HG02678 (cell line): ENCODE results near the gene LY6G6F.

Source experiments
- ATAC-seq: cut with Tn5 transposase; IDR thresholded peaks from one replicate; pipeline ENCODE4 v1.9.1; 2021; ENCODE audit warnings: mild to moderate bottlenecking, moderate library complexity; ENCODE audit not compliant: unreplicated experiment

Gene LY6G6F

DNA sequence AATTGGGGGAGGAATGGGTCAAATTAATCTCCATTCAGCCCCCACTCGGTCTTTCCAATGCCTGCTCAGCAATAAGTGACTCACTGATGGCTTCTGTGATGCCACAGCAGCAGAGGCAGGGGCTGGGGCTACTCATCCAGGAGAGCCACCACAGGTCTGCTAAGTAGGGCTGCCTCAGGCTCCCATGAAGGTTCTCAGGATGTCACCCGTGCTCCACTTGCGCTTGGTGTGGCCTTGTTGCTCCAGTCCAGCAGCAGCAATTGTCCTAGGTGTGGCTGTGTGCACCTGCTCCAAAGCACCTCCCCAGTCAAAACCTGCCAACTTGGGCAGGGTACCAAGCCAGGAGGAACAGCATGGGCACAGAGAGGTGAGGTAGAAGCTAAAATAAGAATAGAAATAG is 15.5 kb downstream of the LY6G6F start:
- ATAC-seq: no peak

DNA sequence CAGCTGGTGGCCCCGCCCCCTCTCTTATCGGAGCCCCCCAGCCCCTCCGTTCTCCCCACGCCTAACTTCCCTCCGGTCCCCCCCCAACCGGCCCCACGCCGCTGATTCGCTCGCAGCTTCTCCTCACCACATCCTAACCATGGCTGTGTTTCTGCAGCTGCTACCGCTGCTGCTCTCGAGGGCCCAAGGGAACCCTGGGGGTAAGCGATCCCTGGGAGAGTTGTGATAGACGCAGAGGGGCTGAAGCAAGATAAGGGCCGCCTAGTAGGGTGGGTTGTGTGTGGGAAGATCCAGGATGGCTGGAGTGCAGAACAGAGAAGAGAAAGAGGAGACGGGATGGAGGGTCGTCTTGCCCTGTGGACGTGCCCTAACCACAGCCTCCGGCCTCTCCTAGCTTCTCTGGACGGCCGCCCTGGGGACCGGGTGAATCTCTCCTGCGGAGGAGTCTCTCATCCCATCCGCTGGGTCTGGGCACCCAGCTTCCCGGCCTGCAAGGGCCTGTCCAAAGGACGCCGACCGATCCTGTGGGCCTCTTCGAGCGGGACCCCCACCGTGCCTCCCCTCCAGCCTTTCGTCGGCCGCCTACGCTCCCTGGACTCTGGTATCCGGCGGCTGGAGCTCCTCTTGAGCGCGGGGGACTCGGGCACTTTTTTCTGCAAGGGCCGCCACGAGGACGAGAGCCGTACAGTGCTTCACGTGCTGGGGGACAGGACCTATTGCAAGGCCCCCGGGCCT is 16.7 kb downstream of the LY6G6F start, which contains the start of gene MPIG6B:
TSS of gene MPIG6B (plus strand) at position 129 of the 735 bp plus-strand sequence. CDS start at position 140, 11 bp downstream.
- ATAC-seq: no peak

DNA sequence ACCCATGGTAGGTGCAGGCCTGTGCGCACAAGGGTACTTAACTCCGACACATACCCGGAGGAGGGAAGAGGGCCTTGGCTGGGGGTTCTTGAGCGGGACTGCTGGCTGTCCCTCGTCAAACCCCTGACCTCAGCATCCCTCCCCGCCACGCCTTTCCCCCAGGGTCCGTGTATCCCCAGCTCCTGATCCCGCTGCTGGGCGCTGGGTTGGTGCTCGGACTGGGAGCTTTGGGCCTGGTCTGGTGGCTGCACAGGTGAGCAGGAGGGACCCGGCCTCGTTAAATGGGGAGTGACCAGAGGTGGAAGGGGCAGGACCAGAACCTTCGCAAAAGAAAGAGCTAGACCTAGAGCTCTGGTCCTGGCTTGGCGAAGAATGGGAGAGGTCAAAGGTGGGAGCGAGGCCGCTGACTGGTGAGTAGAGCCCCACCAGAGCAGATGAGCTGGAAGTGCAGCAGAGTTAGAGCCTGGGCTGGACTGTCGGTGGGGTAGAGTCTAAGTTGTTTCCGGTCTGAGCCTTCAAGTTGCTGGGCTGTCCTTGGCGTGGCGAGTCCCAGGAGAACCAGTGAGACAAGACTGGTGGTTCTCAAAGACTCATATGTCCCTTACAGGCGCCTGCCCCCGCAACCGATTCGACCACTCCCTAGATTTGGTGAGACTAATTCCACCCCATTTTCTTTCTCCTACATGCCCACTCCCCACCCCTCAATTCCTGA is 17.5 kb downstream of the LY6G6F start:
- ATAC-seq: no peak

DNA sequence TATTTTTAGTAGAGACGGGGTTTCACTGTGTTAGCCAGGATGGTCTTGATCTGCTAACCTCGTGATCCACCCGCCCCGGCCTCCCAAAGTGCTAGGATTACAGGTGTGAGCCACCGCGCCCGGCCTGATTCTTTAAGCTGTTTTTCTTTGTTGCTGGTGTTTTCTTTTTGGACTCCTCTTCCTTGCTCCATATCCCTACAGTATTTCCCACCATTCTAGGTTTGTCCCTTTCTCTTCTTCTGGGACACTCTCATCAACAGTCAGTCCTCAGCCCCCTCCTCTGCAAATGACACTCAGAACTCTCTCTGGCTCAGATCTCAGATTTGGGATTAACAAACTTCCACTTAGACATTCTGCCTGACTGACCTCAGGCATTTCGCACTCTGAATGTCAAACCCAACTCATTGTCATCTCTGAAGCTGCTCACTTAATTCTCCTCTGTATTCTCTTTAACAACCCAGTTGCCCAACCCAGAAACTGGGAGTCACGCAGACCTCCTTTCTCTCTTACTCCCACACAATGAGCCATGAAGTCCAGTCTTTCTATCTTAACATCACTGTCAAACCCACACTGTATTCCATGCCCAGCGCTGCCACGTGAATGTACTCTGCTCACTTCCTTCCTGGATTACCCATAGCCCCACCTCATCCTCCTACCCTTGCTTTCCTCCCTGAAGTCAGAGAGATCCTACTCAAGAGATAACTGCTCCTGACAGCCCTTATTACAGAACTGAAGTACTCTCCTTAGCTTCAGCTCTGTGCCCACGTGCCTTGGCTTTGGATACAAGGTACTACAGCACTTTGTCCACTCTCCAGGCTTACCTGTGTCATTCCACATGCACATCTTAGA is 19.1 kb downstream of the LY6G6F start:
- ATAC-seq: no peak

DNA sequence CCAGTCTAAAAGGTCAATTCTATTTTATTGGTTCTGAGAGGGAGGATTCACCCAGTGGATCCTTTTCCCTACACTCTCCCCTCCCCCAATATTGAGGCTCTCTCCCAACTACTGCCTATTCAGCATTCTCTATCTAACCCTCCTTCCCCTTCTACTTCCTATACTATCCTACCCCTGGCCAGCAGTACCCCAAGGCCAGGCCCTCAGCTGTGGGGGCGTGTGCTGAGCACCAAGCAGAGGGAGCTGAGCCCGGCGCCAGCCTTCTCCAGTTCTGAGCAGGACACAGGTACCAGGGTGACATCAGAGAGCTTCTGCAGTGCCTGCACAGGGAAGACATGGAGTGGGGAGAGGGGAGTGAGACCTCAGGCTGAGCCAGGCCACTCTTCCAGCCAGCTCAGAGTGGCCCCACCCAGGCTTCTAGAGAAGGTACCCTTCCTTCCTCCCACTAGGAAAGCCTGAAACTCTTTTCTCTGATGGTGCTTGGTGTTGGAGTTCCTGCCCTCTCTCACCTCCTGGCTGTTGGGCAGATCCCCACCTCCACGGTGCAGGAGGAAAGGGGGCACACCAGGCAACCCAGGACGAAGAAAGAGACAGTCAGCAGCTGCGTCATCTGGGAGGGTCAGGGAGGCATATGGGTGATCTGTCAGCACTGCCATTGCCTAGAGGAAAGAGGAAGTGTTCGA is 20.5 kb downstream of the LY6G6F start:
- ATAC-seq: peak; percentile 51

DNA sequence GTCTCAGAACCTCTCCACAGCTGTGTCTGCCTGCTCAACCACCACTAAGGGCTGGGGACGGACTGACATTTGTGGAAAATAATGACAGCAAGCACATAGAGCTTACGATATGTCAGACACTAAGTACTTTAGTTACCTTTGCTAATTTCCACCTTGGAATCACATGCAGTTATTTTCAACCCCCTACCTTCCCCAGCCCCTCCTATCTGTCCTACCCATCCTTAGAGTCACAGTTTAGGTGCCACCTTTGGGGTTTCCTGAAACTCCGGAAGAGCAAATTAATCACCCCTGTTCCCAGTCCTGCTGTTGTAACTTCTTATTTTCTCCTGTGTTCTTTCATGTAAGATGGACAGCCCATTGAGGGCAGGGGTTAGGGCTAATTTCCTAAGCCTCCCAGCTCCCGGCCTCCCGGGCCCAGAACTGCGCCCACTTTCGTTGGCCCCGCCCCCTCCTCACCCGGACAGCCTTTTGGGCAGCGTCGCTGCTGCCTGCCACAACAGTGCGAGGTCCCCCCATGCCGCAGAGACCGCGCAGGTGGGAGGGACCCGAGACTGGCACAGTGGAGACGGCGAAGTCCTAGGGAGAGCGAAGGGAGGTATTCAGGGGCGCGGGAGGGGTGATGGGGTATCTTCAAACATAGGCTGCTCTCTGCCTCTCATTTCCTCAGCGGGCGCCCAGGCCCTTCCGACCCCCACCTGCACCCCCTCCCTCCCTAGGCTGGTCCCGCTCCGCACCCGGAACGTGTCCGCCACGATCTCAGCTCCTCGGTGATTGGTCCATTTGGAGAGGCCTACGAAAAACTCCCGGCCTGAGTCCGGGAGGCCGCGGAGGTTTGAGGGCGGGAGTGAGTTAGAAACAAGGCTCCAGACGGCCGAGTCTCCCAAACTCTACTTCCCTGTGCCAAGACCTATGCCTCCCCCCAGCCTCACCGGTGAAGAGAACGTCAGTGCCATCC is 21.3 kb downstream of the LY6G6F start:
- no peak for ATAC-seq

DNA sequence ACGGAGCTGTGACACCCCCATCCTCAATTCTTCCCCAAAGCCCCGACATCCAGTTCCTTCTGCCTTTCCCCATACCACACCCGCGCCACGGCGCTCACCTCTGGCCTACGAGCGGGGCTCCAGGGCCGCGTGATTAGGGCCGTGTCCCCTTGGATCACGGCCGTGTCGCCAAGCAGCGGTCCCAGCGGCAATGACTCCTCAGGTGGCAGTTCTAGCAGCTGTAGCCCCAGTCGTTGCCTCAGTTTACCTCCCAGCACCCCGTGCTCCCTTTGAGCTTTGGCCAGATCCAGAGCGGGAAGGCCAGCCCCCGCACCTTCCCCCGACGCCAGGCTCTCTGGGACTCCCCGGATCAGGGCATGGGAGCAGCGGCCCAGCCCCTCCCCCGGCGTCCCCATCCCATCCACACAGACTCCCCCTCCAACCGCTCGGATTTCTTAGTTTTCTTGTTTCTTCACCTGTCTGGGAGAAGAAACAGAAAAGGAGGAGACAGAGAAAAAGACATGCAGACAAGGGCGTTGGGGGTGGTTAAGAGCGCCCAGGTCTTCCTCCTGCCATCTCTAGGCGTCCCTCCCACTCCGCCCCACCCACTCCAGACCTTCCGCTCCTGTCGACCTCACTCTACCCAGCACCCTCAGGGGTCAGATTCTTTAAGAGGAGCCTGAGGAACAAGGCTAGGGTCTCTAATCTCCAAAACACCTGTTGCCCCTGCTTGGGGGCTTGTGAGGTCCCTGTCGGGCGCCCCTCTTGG is 22.3 kb downstream of the LY6G6F start, which contains the start of gene DDAH2:
TSS of gene DDAH2 (minus strand) at position 533 of the 748 bp plus-strand sequence. CDS start at position 395, 138 bp downstream.
- ATAC-seq: peak; percentile 4

DNA sequence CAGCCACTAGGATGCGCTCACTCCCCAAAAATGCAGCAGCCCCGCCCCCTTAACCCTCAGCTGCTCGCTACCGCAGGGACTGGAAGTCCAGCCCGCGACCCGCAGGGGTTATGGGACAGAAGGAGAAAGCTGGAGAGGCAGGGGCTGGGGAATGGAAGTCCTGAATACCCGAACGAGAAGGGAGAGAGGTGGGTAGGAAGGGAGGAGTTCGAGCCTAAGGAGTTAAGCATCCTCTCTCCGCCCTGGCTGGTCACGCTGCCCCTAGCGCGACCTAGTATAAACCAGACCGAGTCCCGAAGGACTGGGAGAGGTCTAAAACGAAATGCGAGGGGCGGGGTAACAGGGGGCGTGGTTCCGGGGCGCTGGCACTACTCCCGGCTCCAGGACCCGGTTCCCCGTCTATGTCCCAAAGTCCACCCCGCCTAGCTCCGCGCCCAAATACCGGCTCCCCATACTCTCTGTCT is 22.9 kb downstream of the LY6G6F start:
- ATAC-seq: peak; percentile 51

DNA sequence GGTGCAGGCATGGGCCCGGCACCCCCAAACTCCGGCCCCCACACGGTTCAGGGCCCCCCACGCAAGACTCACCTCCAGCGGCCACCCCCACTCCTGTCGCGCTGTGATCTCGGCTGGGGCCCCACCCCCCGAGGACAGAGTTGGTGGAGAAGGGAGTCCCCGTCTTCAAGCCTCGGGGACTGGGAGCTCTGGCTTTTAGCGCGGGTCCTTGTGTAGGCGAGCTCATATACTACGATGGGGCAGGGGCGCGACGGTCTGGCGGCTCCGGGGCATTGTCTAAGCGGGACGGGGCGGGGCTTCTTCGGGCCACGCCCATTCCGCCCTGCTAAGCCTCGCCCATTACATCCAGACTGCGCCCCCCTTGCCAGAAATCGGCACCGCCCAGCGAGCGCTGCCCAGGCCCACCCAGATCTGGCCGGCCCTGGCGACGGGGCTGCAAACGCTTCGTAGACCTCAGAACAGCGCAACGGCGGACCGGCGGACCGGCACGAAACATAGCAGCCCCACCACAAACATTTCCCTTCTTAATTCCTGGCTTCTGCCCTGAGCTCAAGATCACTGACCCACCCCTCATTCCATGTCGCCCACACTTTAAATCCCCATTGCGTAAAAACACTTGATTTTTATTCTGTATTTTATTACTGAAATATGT is 23.4 kb downstream of the LY6G6F start:
- ATAC-seq: peak; percentile 45

DNA sequence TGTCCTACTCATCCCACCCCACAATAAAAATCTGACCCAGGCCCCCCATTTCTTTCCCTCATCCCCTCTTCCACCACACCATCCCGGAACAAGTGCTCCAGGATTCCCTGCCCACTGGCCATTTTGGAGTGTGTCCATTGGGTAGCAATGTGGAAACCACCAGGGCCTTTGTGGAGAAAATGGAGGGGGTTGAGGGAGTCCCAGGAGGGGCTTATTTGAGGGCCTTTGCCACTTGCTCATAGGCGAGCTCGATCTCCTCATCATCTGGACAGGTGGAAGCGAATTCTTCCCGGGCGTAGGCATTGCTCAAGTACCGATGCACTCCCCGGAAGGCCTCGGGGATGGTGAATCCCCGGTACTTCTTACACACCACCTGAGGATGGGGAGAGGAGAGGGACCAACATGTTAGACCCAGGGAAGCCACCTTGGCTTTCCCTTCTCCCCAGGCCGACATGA is 24.0 kb downstream of the LY6G6F start:
- ATAC-seq: no peak

DNA sequence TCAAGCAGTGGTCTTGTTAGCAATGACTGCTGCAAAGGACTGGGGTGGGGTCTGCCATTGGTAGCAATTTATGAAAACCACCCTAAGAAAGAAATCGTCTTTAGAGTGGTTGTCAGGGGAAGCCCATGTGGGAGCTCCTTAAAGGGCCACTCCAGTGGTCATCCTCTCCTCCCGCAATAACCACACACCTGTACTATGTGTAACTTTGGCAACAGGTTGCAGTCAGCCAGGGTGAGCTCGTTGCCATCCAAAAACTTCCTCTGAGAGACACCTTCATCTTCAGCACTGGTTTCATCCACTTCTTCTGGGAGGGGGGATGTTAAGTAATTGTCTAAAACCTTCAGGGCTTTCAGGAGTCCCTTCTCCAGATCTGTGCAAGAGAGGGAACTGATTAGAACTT is 25.4 kb downstream of the LY6G6F start:
- ATAC-seq: no peak

DNA sequence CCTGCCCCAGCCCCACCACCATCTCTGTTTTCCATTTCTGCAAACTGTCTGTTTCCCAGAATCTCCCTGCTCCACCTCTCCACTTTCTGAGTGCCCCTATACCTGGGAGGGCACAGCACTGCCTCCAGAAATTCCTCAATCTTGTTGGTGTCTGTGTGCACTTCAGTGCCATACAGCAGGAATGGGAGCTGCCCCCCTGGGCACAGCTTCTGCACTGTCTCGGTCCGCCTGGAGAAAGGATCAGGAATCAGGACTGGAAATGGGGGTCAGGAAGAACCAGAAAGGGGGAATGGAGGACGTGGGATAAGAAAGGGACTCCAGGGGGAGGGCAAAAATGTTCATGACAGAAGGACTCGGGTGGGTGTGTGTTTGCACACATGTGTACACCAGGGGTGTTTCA is 27.1 kb downstream of the LY6G6F start:
- ATAC-seq: no peak

DNA sequence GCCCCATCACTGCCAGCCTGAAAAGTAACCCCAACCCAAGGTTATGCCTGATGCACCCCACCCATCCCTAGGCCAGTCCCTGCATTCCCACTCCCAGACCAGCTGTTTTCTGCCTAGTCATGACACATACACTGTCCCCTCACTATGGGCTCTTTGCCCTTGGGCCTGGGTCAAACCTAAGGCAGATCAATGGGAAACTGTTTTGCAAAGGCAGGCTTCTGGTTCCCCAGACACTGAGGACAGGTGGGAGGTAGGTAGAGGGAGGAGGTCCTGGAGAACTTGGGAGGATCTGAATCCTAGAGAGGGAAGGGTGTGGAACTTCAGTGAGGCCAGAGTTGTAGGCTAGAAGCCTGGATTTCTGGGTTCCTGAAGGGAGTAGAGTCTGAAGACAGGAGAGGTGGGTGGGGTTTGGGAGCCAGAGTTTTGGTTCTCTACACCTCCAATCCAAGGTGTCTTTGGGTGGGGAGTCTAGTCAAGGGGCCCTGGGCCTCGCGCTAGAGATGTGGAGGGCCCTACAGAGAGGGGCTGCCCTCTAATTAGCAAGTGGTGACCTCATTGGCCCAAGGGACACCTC is 27.7 kb downstream of the LY6G6F start:
- no peak for ATAC-seq

DNA sequence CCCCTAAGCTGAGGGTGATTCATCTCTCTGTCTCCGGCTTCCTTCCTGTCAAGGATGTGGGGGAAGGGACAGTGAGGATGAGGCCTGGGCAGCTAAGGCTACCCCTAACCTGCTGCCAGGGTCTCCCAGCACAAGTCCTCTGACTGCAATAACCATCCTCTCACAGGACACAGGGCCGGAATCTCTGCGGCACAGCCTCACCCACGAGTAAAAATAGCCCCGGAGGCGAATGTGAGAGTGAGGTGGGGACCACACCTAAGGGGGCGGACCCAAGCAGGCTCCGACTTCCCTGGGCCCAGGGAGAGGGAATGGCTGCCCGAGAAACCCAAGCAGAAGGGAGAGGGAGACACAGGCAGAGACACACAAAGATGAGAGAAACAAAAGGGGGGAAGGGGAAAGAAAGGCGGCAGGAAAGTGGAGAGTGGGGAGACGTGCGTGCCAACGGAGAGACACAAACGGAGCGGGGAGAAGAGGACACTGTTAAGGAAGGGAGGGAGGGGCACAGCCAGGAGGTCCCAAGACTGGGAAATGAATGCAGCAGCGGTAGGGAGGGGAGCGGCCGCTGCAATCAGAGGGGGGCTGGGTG is 28.2 kb downstream of the LY6G6F start:
- no peak for ATAC-seq

DNA sequence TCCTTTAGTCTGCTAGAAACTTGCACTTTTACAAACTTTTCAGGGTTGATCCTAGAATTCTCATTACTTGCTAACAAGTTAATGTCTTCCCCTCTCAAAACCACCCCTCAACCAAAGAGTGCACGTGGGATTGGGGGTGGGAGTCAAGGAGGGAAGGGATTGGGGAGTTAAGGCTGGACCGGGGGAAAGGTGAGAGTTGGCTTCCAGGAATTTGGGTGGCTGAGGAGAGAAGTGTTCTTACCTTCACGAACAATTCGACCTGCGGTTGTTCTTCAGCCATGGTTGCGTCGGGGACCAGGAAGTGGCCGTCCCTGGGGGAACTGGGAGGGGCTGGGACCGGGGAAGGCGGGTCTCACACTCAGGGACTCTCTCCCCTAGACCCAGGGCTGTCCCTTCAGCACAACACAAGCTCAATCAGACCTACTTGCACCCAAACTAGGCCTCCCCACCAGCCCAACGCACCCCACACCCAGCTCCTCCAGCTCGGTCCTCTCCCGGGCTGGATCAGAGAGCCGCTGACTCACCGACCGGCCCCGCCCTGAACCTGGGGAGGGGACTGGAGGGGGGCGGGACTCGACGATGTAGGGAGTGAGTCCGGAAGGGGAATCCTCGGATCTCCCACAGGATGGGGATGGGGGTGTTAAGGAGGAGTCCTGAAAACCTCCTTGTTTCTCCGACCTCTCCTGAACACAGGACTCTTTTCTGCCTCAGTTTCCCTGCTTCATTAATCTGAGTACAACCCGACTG is 29.5 kb downstream of the LY6G6F start, which contains the start of gene CLIC1:
TSS of gene CLIC1 (minus strand) at position 510 of the 747 bp plus-strand sequence. CDS start at position 280, 230 bp downstream.
- ATAC-seq: no peak

DNA sequence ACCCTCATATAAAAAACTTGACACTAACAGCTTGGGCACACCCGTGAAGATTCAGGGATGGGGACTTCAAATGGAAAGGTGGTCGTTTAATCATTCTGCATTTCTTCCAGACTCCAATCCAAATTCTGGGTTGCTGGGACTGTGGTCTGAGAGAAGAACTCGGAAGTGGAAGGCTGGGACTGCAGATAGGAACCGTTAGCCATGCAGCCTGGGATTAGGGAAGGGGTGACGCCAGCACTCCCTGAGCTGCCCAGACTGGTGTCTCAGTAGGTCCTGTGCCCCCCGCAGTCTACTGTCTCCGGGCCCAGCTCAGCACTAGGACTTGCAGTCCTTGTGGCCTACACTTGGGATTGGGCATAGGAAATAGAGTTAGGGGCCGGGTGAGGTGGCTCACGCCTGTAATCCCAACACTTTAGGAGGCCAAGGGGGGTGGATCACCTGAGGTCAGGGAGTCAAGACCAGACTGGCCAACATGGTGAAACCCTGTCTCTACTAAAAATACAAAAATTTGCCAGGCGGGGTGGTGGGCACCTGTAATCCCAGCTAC is 30.2 kb downstream of the LY6G6F start:
- ATAC-seq: no peak
